Left lung (tissue), 10 donors: ENCODE measurements around the gene CAPN2. TPM values are rescaled to one million over a fixed set of nuclear protein-coding genes. Genes with fewer than 3 reads are reported as not detected.

Source experiments
- ATAC-seq: fragments of 200-7000 bp; cut with Tn5 transposase; one replicate; pipeline ENCODE4 v1.9.1; 2020; ENCODE audit warnings: moderate library complexity
- DNase-seq, 4 donors: peaks; one replicate each; pipeline ENCODE4 v3.0.0-alpha.2; 2013 to 2020
- H3K27ac ChIP-seq, 2 donors: fragments of 200-600 bp; sonication (generic) in 1 of 2; one replicate each; pipeline versions ENCODE4 v1.5.0 to v1.8.0; 2020 to 2021
- H3K27me3 ChIP-seq, 2 donors: fragments of 200-600 bp; sonication (generic) in 1 of 2; one replicate each; pipeline versions ENCODE4 v1.5.0 to v1.8.0; 2020 to 2021
- H3K36me3 ChIP-seq, 2 donors: fragments of 200-600 bp; sonication (generic) in 1 of 2; one replicate each; pipeline versions ENCODE4 v1.5.0 to v1.8.0; 2020 to 2021
- H3K4me1 ChIP-seq, 2 donors: fragments of 200-600 bp; one replicate each; pipeline ENCODE4 v1.8.0; 2021
- H3K4me3 ChIP-seq, 2 donors: fragments of 200-600 bp; sonication (generic) in 1 of 2; one replicate each; pipeline versions ENCODE4 v1.5.0 to v1.8.0; 2020 to 2021; ENCODE audit warnings: mild to moderate bottlenecking in 1 of 2
- H3K9me3 ChIP-seq, 2 donors: fragments of 200-600 bp; sonication (generic) in 1 of 2; one replicate each; pipeline versions ENCODE4 v1.5.0 to v1.8.0; 2020 to 2021
- intact Hi-C, 2 donors: fragments of 100-400 bp; cut with DNase I; formaldehyde crosslinking; loops; one replicate each; pipeline versions ENCODE4 v1.11.2 to v1.14.2; 2022
- polyA plus RNA-seq, 6 donors: library from polyadenylated mRNA; unstranded; fragments of 120-200 nt; gene quantifications; one replicate each; pipeline ENCODE4 v1.2.1, GENCODE V29; 2013; ENCODE audit not compliant: insufficient read length in 6 of 6
- total RNA-seq, 2 donors: library from RNA; stranded (reverse); fragmentation: NEBNext Ultra II Directional; extraction: Animal tissue kit (Norgen Biotek cat#: 25700); gene quantifications; one replicate each; pipeline ENCODE4 v1.2.1, GENCODE V29; 2021
- TF ChIP-seq, protein P1 (sequence below), 2 donors: fragments of 200-600 bp; sonication (generic) in 1 of 2; IDR thresholded peaks; one replicate each; pipeline versions ENCODE4 v1.5.0 to v1.8.0; 2021; ENCODE audit warnings: antibody characterized with exemption in 2 of 2
- donor health status: DM: no; HTN: yes; CAD: no.
- donor health status: DM: no; HTN: no; CAD: no.

CAPN2 gene
- total and polyA plus RNA-seq, 8 donors: 139 to 434 (median 163) TPM

GRCh38 chr1:223819730-223820514 lies 107.6 kb downstream of the CAPN2 start:
- Histone ChIP-seq H3K27ac (peak overlapping the region in 1 of 2 donors; percentile 10), H3K4me1 (peaks cover 0 to 49% of the 10 kb centered on the region in 2 donors), H3K4me3 (no peak overlapping the region), H3K36me3 (peaks cover 0 to 34% of the 10 kb centered on the region in 2 donors), H3K9me3 (no peaks in the 10 kb centered on the region), H3K27me3 (no peaks in the 10 kb centered on the region)
- DNase-seq (no peak), ATAC-seq (peak; percentile 9)
- intact Hi-C loops: no loop called here
- TF ChIP-seq, protein P1, sequence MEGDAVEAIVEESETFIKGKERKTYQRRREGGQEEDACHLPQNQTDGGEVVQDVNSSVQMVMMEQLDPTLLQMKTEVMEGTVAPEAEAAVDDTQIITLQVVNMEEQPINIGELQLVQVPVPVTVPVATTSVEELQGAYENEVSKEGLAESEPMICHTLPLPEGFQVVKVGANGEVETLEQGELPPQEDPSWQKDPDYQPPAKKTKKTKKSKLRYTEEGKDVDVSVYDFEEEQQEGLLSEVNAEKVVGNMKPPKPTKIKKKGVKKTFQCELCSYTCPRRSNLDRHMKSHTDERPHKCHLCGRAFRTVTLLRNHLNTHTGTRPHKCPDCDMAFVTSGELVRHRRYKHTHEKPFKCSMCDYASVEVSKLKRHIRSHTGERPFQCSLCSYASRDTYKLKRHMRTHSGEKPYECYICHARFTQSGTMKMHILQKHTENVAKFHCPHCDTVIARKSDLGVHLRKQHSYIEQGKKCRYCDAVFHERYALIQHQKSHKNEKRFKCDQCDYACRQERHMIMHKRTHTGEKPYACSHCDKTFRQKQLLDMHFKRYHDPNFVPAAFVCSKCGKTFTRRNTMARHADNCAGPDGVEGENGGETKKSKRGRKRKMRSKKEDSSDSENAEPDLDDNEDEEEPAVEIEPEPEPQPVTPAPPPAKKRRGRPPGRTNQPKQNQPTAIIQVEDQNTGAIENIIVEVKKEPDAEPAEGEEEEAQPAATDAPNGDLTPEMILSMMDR (IDR thresholded peaks at IDR 0.05): no peak

- Histone ChIP-seq H3K27ac (no peak overlapping the region), H3K9me3 (no peaks in the 10 kb centered on the region), H3K27me3 (no peaks in the 10 kb centered on the region), H3K4me3 (no peak overlapping the region), H3K36me3 (peaks cover 0 to 34% of the 10 kb centered on the region in 2 donors), H3K4me1 (peaks cover 0 to 51% of the 10 kb centered on the region in 2 donors)
- TF ChIP-seq, protein P1 (IDR thresholded peaks at IDR 0.05): no peak
- DNase-seq: no peak
- intact Hi-C loops: no loop called here
- no peak for ATAC-seq
Observed at GRCh38 chr1:223820515-223820858, 108.1 kb downstream of the CAPN2 start.

GRCh38 chr1:223820971-223821370 lies 108.6 kb downstream of the CAPN2 start:
- peaks cover 0 to 53% of the 10 kb centered on the region in 2 donors for H3K4me1 ChIP-seq
- intact Hi-C loops: no loop called here
- H3K9me3 ChIP-seq: no peaks in the 10 kb centered on the region
- ATAC-seq (no peak), DNase-seq (no peak)
- TF ChIP-seq, protein P1 (IDR thresholded peaks at IDR 0.05): no peak
- H3K27me3 ChIP-seq: no peaks in the 10 kb centered on the region
- no peak overlapping the region for H3K4me3 ChIP-seq
- H3K36me3 ChIP-seq: peaks cover 0 to 34% of the 10 kb centered on the region in 2 donors
- H3K27ac ChIP-seq: no peak overlapping the region

GRCh38 chr1:223824287-223824686 lies 111.9 kb downstream of the CAPN2 start:
- H3K4me3 ChIP-seq: no peak overlapping the region
- ATAC-seq: no peak
- TF ChIP-seq, protein P1 (IDR thresholded peaks at IDR 0.05): no peak
- intact Hi-C loops: no loop called here
- DNase-seq: no peak
- no peaks in the 10 kb centered on the region for H3K27me3 ChIP-seq
- H3K27ac ChIP-seq: no peak overlapping the region
- H3K9me3 ChIP-seq: no peaks in the 10 kb centered on the region
- peaks cover 0 to 85% of the 10 kb centered on the region in 2 donors for H3K4me1 ChIP-seq
- peaks cover 0 to 16% of the 10 kb centered on the region in 2 donors for H3K36me3 ChIP-seq

GRCh38 chr1:223824712-223825111 lies 112.4 kb downstream of the CAPN2 start:
- ATAC-seq (no peak), DNase-seq (no peak)
- TF ChIP-seq, protein P1 (IDR thresholded peaks at IDR 0.05): no peak
- no peaks in the 10 kb centered on the region for H3K27me3 ChIP-seq
- peaks cover 0 to 14% of the 10 kb centered on the region in 2 donors for H3K36me3 ChIP-seq
- H3K27ac ChIP-seq: peak overlapping the region in 1 of 2 donors; percentile 63
- H3K4me1 ChIP-seq: peaks cover 0 to 85% of the 10 kb centered on the region in 2 donors
- intact Hi-C loops: no loop called here
- no peaks in the 10 kb centered on the region for H3K9me3 ChIP-seq
- no peak overlapping the region for H3K4me3 ChIP-seq

Other genes starting within 250 kb of the CAPN2 start
- gene CAPN8, start 46.8 kb upstream of the CAPN2 start, total RNA-seq: 10 to 100 TPM; 77.9 to 87.9 TPM
- gene CAPN8, start 46.8 kb upstream of the CAPN2 start, polyA plus RNA-seq: 1 to 10 TPM in 4 of 6 donors, under 1 TPM in 2; 0.57 to 2.8 (median 1.2) TPM
- 10 to 100 TPM; 54.2 to 58.2 TPM for gene TP53BP2, start 133.4 kb downstream of the CAPN2 start, total RNA-seq
- gene TP53BP2, start 133.4 kb downstream of the CAPN2 start, polyA plus RNA-seq: 10 to 100 TPM; 51.8 to 58.6 (median 55.5) TPM